ENCODE measurements around the gene ATOX1.
A peak's percentile ranks its signal among the peaks of the same experiment; 100 is the strongest.
"Not testable (repeated sequence)": the region's sequence is repeated elsewhere in the genome, so short reads cannot be mapped to it uniquely, and the experiment has no call there.

ATOX1 gene

GRCh38 chr5:151758430-151759241 is at the start of gene ATOX1:
TSS of gene ATOX1 (minus strand) at chr5:151758631. CDS start at chr5:151758551, 80 bp downstream.
- peak; percentile 76 for DNase-seq (ENCODE audit: low read depth, low spot score)

- DNase-seq (ENCODE audit: low read depth, low spot score), result no peak
Observed at GRCh38 chr5:151805414-151806223, 47.2 kb upstream of the ATOX1 start.

GRCh38 chr5:151800532-151800931 is 42.1 kb upstream of the ATOX1 start:
- DNase-seq (ENCODE audit: low read depth, low spot score), result no peak

- no peak for DNase-seq (ENCODE audit: low read depth, low spot score)
Observed at GRCh38 chr5:151799407-151799806, 41.0 kb upstream of the ATOX1 start.

GRCh38 chr5:151798674-151799073 is 40.2 kb upstream of the ATOX1 start:
- no peak for DNase-seq (ENCODE audit: low read depth, low spot score)

- DNase-seq (ENCODE audit: low read depth, low spot score), result no peak
Observed at GRCh38 chr5:151795426-151795825, 37.0 kb upstream of the ATOX1 start.

- no peak for DNase-seq (ENCODE audit: low read depth, low spot score)
Observed at GRCh38 chr5:151793358-151793757, 34.9 kb upstream of the ATOX1 start.

- no peak for DNase-seq (ENCODE audit: low read depth, low spot score)
Observed at GRCh38 chr5:151787817-151788216, 29.4 kb upstream of the ATOX1 start.

- no peak for DNase-seq (ENCODE audit: low read depth, low spot score)
Observed at GRCh38 chr5:151786468-151786867, 28.0 kb upstream of the ATOX1 start.

- DNase-seq (ENCODE audit: low read depth, low spot score), result no peak
Observed at GRCh38 chr5:151784141-151784540, 25.7 kb upstream of the ATOX1 start.

GRCh38 chr5:151783664-151784063 is 25.2 kb upstream of the ATOX1 start:
- DNase-seq (ENCODE audit: low read depth, low spot score), result not testable (repeated sequence)

- DNase-seq (ENCODE audit: low read depth, low spot score), result no peak
Observed at GRCh38 chr5:151781201-151781600, 22.8 kb upstream of the ATOX1 start.

- no peak for DNase-seq (ENCODE audit: low read depth, low spot score)
Observed at GRCh38 chr5:151780348-151780747, 21.9 kb upstream of the ATOX1 start.

GRCh38 chr5:151779531-151780125 is 21.2 kb upstream of the ATOX1 start:
- DNase-seq (ENCODE audit: low read depth, low spot score), result no peak

- DNase-seq (ENCODE audit: low read depth, low spot score), result no peak
Observed at GRCh38 chr5:151775025-151775606, 16.7 kb upstream of the ATOX1 start.

- no peak for DNase-seq (ENCODE audit: low read depth, low spot score)
Observed at GRCh38 chr5:151773951-151774350, 15.5 kb upstream of the ATOX1 start.

GRCh38 chr5:151772846-151773561 is 14.6 kb upstream of the ATOX1 start:
- DNase-seq (ENCODE audit: low read depth, low spot score), result no peak

- peak; percentile 19 for DNase-seq (ENCODE audit: low read depth, low spot score)
Observed at GRCh38 chr5:151772029-151772845, 13.8 kb upstream of the ATOX1 start.

GRCh38 chr5:151771259-151772028 is 13.0 kb upstream of the ATOX1 start, which contains the start of gene G3BP1:
TSS of gene G3BP1 (plus strand) at chr5:151771954. CDS start at chr5:151786621, 14,667 bp downstream.
- DNase-seq (ENCODE audit: low read depth, low spot score), result peak; percentile 99
